ENCODE data around the gene ABHD8.

The ABHD8 gene

GRCh38 chr19:17333611-17334413 lies 30.6 kb upstream of the ABHD8 start:
- peak; percentile 85 for DNase-seq

- DNase-seq = peak; percentile 89
Observed at GRCh38 chr19:17332677-17333581, 29.7 kb upstream of the ABHD8 start.

- no peak for DNase-seq
Observed at GRCh38 chr19:17332360-17332676, 29.1 kb upstream of the ABHD8 start.

- DNase-seq = no peak
Observed at GRCh38 chr19:17331045-17331558, 27.9 kb upstream of the ABHD8 start.

- no peak for DNase-seq
Observed at GRCh38 chr19:17330262-17331044, 27.2 kb upstream of the ABHD8 start.

- no peak for DNase-seq
Observed at GRCh38 chr19:17329366-17330261, 26.4 kb upstream of the ABHD8 start.

- DNase-seq = no peak
Observed at GRCh38 chr19:17328517-17329365, 25.5 kb upstream of the ABHD8 start.

- peak; percentile 37 for DNase-seq
Observed at GRCh38 chr19:17327654-17328516, 24.7 kb upstream of the ABHD8 start.

- no peak for DNase-seq
Observed at GRCh38 chr19:17327068-17327653, 23.9 kb upstream of the ABHD8 start.

GRCh38 chr19:17326595-17326966 lies 23.4 kb upstream of the ABHD8 start:
- DNase-seq = no peak

- no peak for DNase-seq
Observed at GRCh38 chr19:17325881-17326594, 22.8 kb upstream of the ABHD8 start.

- DNase-seq = no peak
Observed at GRCh38 chr19:17325133-17325532, 21.9 kb upstream of the ABHD8 start.

GRCh38 chr19:17324357-17325114 lies 21.3 kb upstream of the ABHD8 start:
- no peak for DNase-seq

GRCh38 chr19:17323964-17324332 lies 20.7 kb upstream of the ABHD8 start:
- peak; percentile 27 for DNase-seq

GRCh38 chr19:17323300-17323963 lies 20.2 kb upstream of the ABHD8 start:
- no peak for DNase-seq

GRCh38 chr19:17322854-17323253 lies 19.6 kb upstream of the ABHD8 start:
- no peak for DNase-seq

GRCh38 chr19:17321655-17322489 lies 18.6 kb upstream of the ABHD8 start:
- DNase-seq = no peak
